Measurements from ENCODE around the gene TRIM25. TPM values are rescaled to one million over a fixed set of nuclear protein-coding genes. Genes with fewer than 3 reads are reported as not detected.
A peak's percentile ranks its signal among the peaks of the same experiment; 100 is the strongest.

Gene TRIM25
- total and polyA plus RNA-seq, 9 donors, result 7.0 to 16.5 (median 12.4) TPM

DNA sequence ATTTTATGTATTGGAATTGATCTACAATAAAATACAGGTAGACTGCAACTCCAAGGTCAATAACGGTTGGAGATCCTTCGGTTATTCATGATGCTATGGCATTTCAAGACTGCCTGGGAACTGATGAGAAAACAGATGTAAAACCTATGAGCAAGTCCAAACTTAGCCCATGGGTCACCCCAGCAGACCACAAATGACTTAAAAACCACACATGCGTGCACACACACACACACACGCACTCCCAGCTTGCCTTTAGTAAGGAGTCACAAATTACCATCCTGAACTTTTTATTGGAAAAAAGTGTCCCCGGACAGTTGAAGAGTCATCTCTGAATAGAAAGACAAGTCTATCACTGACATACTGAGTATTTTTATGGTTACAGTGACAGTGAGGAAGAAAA is 26.7 kb downstream of the TRIM25 start:
- Histone ChIP-seq H3K4me3 (ENCODE audit: low read length) (no peak overlapping the region), H3K27me3 (ENCODE audit: control insufficient read depth, insufficient read depth, low read length) (no peaks in the 10 kb centered on the region), H3K9me3 (replicated peaks; ENCODE audit: control insufficient read depth, low read depth, low read length) (peaks cover 5% of the 10 kb centered on the region), H3K36me3 (ENCODE audit: control insufficient read depth, insufficient read depth, low read length) (peaks cover 42% of the 10 kb centered on the region), H3K27ac (ENCODE audit: low read length) (no peak overlapping the region), H3K4me1 (ENCODE audit: control insufficient read depth, insufficient read depth, low read length) (no peaks in the 10 kb centered on the region)
- WGBS (ENCODE audit: insufficient coverage), result 93% methylated on average over 2 of the region's 5 CpGs
- no peak for DNase-seq

DNA sequence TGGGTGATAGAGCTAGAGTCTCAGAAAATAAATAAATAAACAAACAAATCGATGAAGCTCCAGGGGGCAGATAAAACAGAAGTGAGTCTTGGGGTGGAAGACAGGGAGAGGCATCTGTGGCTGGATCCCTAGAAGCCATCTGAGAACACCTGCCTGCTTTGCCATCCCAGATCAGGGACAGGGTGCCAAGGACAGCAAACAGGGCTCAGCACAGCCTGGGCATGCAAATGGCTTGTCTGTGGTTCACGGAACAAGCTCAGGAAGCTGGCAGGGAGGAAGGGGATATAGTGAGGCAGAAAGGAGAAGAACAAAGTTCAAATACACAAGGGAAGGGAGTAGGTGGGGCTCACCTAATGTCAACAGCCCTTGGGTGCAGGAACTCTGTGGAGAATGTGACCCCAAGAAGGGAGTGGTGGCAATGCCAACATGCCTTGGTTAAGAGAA is 27.5 kb downstream of the TRIM25 start:
- Histone ChIP-seq H3K27ac (ENCODE audit: low read length) (no peak overlapping the region), H3K4me1 (ENCODE audit: control insufficient read depth, insufficient read depth, low read length) (no peaks in the 10 kb centered on the region), H3K36me3 (ENCODE audit: control insufficient read depth, insufficient read depth, low read length) (peaks cover 34% of the 10 kb centered on the region), H3K9me3 (replicated peaks; ENCODE audit: control insufficient read depth, low read depth, low read length) (peaks cover 5% of the 10 kb centered on the region), H3K27me3 (ENCODE audit: control insufficient read depth, insufficient read depth, low read length) (no peaks in the 10 kb centered on the region), H3K4me3 (ENCODE audit: low read length) (no peak overlapping the region)
- whole genome bisulfite sequencing (ENCODE audit: insufficient coverage), result 100% methylated on average over 1 of the region's 2 CpGs
- no peak for DNase-seq

DNA sequence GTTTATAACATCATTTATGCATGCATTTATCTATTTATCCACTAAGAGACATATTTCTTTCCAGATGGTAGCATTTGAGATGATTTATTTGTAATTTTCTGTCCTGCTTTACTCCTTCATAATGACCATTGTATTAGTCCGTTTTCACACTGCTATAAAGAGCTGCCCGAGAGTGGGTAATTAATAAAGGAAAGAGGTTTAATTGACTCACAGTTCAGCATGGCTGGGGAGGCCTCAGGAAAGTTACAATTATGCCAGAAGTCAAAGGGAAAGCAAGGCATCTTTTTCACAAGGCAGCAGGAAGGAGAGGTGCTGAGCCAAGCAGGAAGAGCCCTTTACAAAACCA is 28.6 kb downstream of the TRIM25 start:
- Histone ChIP-seq H3K9me3 (replicated peaks; ENCODE audit: control insufficient read depth, low read depth, low read length) (peaks cover 5% of the 10 kb centered on the region), H3K36me3 (ENCODE audit: control insufficient read depth, insufficient read depth, low read length) (peaks cover 26% of the 10 kb centered on the region)
- no CpG with 5 or more reads among the region's 2 CpGs for WGBS (ENCODE audit: insufficient coverage)

GRCh38 chr17:56884483-56885311 is 29.2 kb downstream of the TRIM25 start:
- 80% methylated on average over 1 of the region's 6 CpGs for WGBS (ENCODE audit: insufficient coverage)
- Histone ChIP-seq H3K4me3 (ENCODE audit: low read length) (no peak overlapping the region), H3K36me3 (ENCODE audit: control insufficient read depth, insufficient read depth, low read length) (peaks cover 20% of the 10 kb centered on the region), H3K4me1 (ENCODE audit: control insufficient read depth, insufficient read depth, low read length) (no peaks in the 10 kb centered on the region), H3K27me3 (ENCODE audit: control insufficient read depth, insufficient read depth, low read length) (no peaks in the 10 kb centered on the region), H3K9me3 (replicated peaks; ENCODE audit: control insufficient read depth, low read depth, low read length) (peaks cover 5% of the 10 kb centered on the region), H3K27ac (ENCODE audit: low read length) (no peak overlapping the region)
- no peak for DNase-seq

More for the DNA sequence above, 28.6 kb downstream of the TRIM25 start:
- Histone ChIP-seq H3K27ac (ENCODE audit: low read length) (no peak overlapping the region), H3K4me3 (ENCODE audit: low read length) (no peak overlapping the region), H3K4me1 (ENCODE audit: control insufficient read depth, insufficient read depth, low read length) (no peaks in the 10 kb centered on the region), H3K27me3 (ENCODE audit: control insufficient read depth, insufficient read depth, low read length) (no peaks in the 10 kb centered on the region)
- DNase-seq, result no peak

- DNase-seq, result no peak
- Histone ChIP-seq H3K27ac (ENCODE audit: low read length) (no peak overlapping the region), H3K27me3 (ENCODE audit: control insufficient read depth, insufficient read depth, low read length) (no peaks in the 10 kb centered on the region), H3K9me3 (replicated peaks; ENCODE audit: control insufficient read depth, low read depth, low read length) (peaks cover 5% of the 10 kb centered on the region), H3K36me3 (ENCODE audit: control insufficient read depth, insufficient read depth, low read length) (peaks cover 18% of the 10 kb centered on the region), H3K4me1 (ENCODE audit: control insufficient read depth, insufficient read depth, low read length) (no peaks in the 10 kb centered on the region), H3K4me3 (ENCODE audit: low read length) (no peak overlapping the region)
- WGBS (ENCODE audit: insufficient coverage), result no CpG with 5 or more reads among the region's 1 CpG
Observed at GRCh38 chr17:56883616-56884015, 30.2 kb downstream of the TRIM25 start.

GRCh38 chr17:56881685-56882295 is 32.1 kb downstream of the TRIM25 start:
- no peak overlapping the region for H3K27ac ChIP-seq (ENCODE audit: low read length)
- peaks cover 7% of the 10 kb centered on the region for H3K36me3 ChIP-seq (ENCODE audit: control insufficient read depth, insufficient read depth, low read length)
- no CpG with 5 or more reads among the region's 3 CpGs for WGBS (ENCODE audit: insufficient coverage)
- no peaks in the 10 kb centered on the region for H3K9me3 ChIP-seq (replicated peaks; ENCODE audit: control insufficient read depth, low read depth, low read length)
- H3K4me1 ChIP-seq (ENCODE audit: control insufficient read depth, insufficient read depth, low read length), result no peaks in the 10 kb centered on the region
- no peaks in the 10 kb centered on the region for H3K27me3 ChIP-seq (ENCODE audit: control insufficient read depth, insufficient read depth, low read length)
- DNase-seq, result no peak
- H3K4me3 ChIP-seq (ENCODE audit: low read length), result no peak overlapping the region

DNA sequence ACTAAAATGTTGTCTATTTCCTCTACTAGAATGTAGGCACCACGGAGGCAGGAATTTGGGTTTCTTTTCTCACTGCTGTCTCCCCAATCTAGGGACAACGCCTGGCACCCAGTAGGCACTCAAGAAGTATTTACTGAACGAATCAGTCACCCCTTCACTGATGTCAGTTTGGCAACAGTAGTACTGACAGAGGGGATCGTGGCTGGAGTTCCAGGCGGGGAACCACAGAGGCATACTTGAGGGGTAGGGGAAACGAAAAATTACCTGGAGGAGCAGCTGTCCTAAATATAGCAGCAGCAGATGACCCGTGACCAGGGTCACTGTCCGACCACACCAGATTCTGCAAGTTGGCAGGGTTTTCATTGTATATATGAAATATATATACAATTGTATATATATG is 33.3 kb downstream of the TRIM25 start:
- H3K36me3 ChIP-seq (ENCODE audit: control insufficient read depth, insufficient read depth, low read length), result no peaks in the 10 kb centered on the region
- no peaks in the 10 kb centered on the region for H3K9me3 ChIP-seq (replicated peaks; ENCODE audit: control insufficient read depth, low read depth, low read length)
- no peak overlapping the region for H3K27ac ChIP-seq (ENCODE audit: low read length)
- H3K4me1 ChIP-seq (ENCODE audit: control insufficient read depth, insufficient read depth, low read length), result no peaks in the 10 kb centered on the region
- no peak overlapping the region for H3K4me3 ChIP-seq (ENCODE audit: low read length)
- no peaks in the 10 kb centered on the region for H3K27me3 ChIP-seq (ENCODE audit: control insufficient read depth, insufficient read depth, low read length)
- DNase-seq, result no peak
- 90% methylated on average over 4 of the region's 8 CpGs for WGBS (ENCODE audit: insufficient coverage)

DNA sequence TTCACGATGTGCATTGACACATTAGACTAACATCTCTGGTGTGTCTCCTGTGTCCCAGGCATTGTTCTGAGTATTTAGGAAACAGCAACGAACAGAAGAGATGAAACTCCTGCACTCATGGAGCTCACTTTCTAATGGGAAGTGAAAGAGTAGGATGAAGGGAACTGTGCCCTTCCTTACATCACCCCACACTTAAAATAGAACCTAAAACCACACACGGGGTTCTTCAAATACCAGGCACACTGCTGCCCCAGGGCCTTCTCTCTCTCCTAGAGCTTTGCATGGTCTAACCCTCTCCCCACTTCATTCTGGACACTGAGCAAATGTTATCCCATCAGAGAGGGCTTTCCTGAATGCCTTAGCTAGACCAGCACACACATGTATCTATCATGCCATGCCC is 33.7 kb downstream of the TRIM25 start:
- peak; percentile 35 for DNase-seq
- Histone ChIP-seq H3K4me3 (ENCODE audit: low read length) (no peak overlapping the region), H3K4me1 (ENCODE audit: control insufficient read depth, insufficient read depth, low read length) (no peaks in the 10 kb centered on the region), H3K36me3 (ENCODE audit: control insufficient read depth, insufficient read depth, low read length) (no peaks in the 10 kb centered on the region), H3K9me3 (replicated peaks; ENCODE audit: control insufficient read depth, low read depth, low read length) (no peaks in the 10 kb centered on the region), H3K27ac (ENCODE audit: low read length) (no peak overlapping the region), H3K27me3 (ENCODE audit: control insufficient read depth, insufficient read depth, low read length) (no peaks in the 10 kb centered on the region)
- no CpG with 5 or more reads among the region's 3 CpGs for WGBS (ENCODE audit: insufficient coverage)

DNA sequence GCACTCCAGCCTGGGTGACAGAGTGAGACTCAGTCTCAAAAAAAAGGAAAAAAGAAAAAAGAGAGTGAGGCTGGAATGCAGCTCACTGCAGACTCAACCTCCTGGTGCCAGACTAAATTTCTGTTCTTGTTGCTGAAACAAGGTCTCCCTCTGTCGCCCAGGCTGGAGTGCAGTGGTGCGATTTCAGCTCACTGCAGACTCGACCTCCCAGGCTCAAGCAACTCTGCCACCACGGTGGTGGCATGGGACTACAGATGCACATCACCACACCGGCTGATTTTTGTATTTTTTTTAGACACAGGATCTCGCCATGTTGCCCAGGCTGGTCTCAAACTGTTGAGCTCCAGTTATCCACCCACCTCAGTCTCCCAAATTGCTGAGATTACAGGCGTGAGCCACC is 34.6 kb downstream of the TRIM25 start:
- Histone ChIP-seq H3K27ac (ENCODE audit: low read length) (no peak overlapping the region), H3K4me3 (ENCODE audit: low read length) (no peak overlapping the region), H3K27me3 (ENCODE audit: control insufficient read depth, insufficient read depth, low read length) (no peaks in the 10 kb centered on the region), H3K36me3 (ENCODE audit: control insufficient read depth, insufficient read depth, low read length) (no peaks in the 10 kb centered on the region), H3K9me3 (replicated peaks; ENCODE audit: control insufficient read depth, low read depth, low read length) (no peaks in the 10 kb centered on the region), H3K4me1 (ENCODE audit: control insufficient read depth, insufficient read depth, low read length) (no peaks in the 10 kb centered on the region)
- DNase-seq, result no peak
- WGBS (ENCODE audit: insufficient coverage), result 95% methylated on average over 5 of the region's 7 CpGs

GRCh38 chr17:56876766-56877179 is 37.1 kb downstream of the TRIM25 start:
- Histone ChIP-seq H3K27me3 (ENCODE audit: control insufficient read depth, insufficient read depth, low read length) (no peaks in the 10 kb centered on the region), H3K4me1 (ENCODE audit: control insufficient read depth, insufficient read depth, low read length) (no peaks in the 10 kb centered on the region), H3K9me3 (replicated peaks; ENCODE audit: control insufficient read depth, low read depth, low read length) (no peaks in the 10 kb centered on the region), H3K4me3 (ENCODE audit: low read length) (no peak overlapping the region), H3K27ac (ENCODE audit: low read length) (no peak overlapping the region), H3K36me3 (ENCODE audit: control insufficient read depth, insufficient read depth, low read length) (no peaks in the 10 kb centered on the region)
- no CpG with 5 or more reads among the region's 7 CpGs for WGBS (ENCODE audit: insufficient coverage)
- DNase-seq, result no peak

All from muscle of leg (tissue), 11 donors.